ENCODE results near the gene RAB41.
A peak's percentile ranks its signal among the peaks of the same experiment; 100 is the strongest.
"Not testable (repeated sequence)": the region's sequence is repeated elsewhere in the genome, so short reads cannot be mapped to it uniquely, and the experiment has no call there.

The RAB41 gene

GRCh38 chrX:70292788-70293187 lies 10.8 kb downstream of the RAB41 start:
- DNase-seq, result no peak

DNA sequence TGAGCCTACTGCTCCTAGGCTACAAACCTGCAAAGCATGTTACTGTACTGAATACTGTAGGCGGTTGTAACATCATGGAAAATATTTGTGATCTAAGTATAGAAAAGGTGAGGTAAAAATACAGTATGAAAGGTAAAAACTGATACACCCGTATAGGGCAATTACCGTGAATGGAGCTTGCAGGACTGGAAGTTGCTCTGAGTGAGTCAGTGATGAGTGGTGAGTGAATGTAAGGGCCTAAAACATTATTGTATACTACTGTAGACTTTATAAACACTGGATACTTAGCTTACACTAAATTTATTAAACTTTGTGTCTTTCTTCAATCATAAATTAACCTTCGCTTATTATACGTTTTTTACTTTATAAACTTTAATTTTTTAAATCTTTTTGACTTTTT lies 11.6 kb downstream of the RAB41 start:
- DNase-seq, result no peak

GRCh38 chrX:70301716-70302115 lies 19.7 kb downstream of the RAB41 start:
- no peak for DNase-seq

GRCh38 chrX:70313503-70313902 lies 31.5 kb downstream of the RAB41 start:
- DNase-seq, result peak; percentile 85

- no peak for DNase-seq
Observed at GRCh38 chrX:70322784-70323183, 40.8 kb downstream of the RAB41 start.

DNA sequence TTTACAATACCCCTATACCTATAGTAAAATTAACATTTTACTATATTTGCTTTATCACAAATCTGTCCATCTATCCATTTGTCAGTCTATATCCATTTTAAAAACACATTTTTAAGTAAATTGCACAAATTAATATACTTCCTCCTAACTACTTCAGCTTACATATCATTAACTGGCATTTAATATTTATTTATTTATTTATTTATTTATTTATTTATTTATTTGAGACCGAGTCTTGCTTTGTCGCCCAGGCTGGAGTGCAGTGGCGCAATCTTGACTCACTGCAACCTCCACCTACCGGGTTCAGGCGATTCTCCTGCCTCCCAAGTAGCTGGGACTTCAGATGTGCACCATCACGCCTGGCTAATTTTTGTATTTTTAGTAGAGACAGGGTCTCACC lies 41.7 kb downstream of the RAB41 start:
- DNase-seq, result not testable (repeated sequence)

DNA sequence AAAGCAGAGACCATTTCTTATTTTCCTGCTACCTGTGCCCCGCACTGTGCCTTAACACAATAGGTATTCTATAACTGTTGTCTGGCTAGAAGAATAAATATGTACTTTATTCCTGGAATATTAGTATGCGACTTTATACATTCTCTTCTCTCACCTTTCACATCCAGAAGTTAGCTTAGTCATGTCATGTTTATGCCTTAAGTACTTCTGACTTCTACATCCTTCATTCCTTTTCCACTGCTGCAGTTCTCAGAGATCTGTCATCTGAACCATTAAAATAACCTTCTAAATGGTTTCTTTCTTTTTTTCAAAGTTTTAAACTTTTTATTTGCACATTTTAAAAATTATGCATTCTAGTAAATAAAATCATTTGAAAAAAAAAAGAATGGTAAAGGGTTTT lies 42.4 kb downstream of the RAB41 start:
- DNase-seq, result peak; percentile 1

DNA sequence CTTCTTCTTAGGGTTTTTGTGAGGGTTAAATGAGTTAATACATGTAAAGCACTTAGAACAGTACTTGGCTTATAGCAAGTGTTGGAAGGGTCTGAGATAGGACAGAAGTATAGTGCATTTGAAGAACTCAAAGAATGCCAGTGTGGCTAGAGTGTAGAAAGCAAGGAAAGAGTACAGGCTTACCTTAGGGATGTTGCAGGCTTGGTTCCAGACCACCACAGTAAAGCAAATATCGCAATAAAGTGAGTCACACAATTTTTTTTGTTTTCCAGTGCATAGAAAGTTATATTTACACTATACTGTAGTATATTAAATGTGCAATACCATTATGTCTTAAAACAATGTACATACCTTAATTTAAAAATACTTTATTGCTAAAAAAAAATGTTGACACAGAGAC lies 49.2 kb downstream of the RAB41 start:
- peak; percentile 70 for DNase-seq

GRCh38 chrX:70332600-70332999 lies 50.6 kb downstream of the RAB41 start:
- no peak for DNase-seq

Measured in fibroblast of upper back skin (primary cell).